ENCODE results near the gene CASP8. TPM values are rescaled to one million over a fixed set of nuclear protein-coding genes. Genes with fewer than 3 reads are reported as not detected.

The CASP8 gene
- 10 to 100 TPM; 11.5 to 14.3 (median 12.8) TPM for polyA plus RNA-seq (ENCODE audit: insufficient read length in 3 of 3)
- long read RNA-seq, donor 1, partial matches to known transcripts, result 6 of 7 reads
- long read RNA-seq, donor 1, other reads (novel, unspliced or antisense), result 0 of 7 reads
- long read RNA-seq, donor 2, result 0 reads
- long read RNA-seq, donor 3, partial matches to known transcripts, result 0 of 1 reads
- long read RNA-seq, donor 3, other reads (novel, unspliced or antisense), result 0 of 1 reads
- long read RNA-seq, donor 4, partial matches to known transcripts, result 0 of 1 reads
- long read RNA-seq, donor 4, other reads (novel, unspliced or antisense), result 0 of 1 reads
- long read RNA-seq, donor 5, result 0 reads
- long read RNA-seq, donor 6, result 0 reads
- long read RNA-seq, donor 7, partial matches to known transcripts, result 0 of 1 reads
- long read RNA-seq, donor 7, other reads (novel, unspliced or antisense), result 0 of 1 reads
- long read RNA-seq, donor 8, result 0 reads
- long read RNA-seq, donor 9, result 0 reads
- long read RNA-seq, donor 10, result 0 reads
- long read RNA-seq, donor 11, result 0 reads
- long read RNA-seq, donor 12, result 0 reads
- long read RNA-seq, donor 13, result 0 reads
- long read RNA-seq, donor 14, result 0 reads
- long read RNA-seq, donor 15, partial matches to known transcripts, result 20 of 27 reads
- long read RNA-seq, donor 15, other reads (novel, unspliced or antisense), result 6 of 27 reads
- long read RNA-seq, donor 16, result 0 reads

GRCh38 chr2:201260302-201260800, at the start of gene CASP8:
Gene CASP8, plus strand, starts transcription at chr2:201260536. Its CDS starts 5,951 bp downstream, at chr2:201266487.
- DNase-seq, result no peak

DNA sequence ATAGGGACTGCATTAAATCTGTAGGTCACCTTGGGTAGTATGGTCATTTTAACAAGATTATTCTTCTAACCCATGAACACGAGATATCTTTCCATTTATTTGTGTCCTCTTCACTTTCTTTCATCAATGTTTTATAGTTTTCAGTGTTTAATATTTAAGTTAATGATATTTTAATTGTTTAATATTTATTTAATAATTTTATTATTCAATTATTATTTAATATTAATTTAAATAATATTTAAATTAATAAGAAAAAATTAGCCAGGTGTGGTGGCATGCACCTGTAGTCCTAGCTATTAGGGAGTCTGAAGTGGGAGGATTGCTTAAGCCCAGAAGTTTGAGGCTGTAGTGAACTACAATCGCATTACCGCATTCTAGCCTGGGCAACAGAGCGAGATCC, 44.4 kb upstream of the CASP8 start:
- no peak for DNase-seq

DNA sequence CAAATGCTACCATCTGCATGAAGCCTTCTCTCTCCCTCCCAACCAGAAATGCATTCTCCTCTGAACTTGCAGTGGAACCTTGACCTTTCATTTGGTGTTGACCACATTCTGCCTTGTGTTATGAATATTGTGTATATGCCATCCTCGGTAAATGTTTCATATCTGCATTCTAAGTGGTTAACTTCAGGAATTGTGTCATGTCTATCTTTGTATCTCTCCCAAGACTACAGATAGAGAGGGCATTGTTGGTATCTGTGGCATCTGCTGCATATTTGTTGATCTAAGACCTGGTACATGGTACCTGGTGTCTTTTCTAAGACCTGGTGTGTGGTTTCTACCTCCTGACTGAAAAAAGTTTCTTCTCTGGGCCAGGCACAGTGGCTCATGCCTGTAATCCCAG, 43.4 kb upstream of the CASP8 start:
- DNase-seq, result no peak

GRCh38 chr2:201218780-201219179, 41.6 kb upstream of the CASP8 start:
- DNase-seq, result no peak

DNA sequence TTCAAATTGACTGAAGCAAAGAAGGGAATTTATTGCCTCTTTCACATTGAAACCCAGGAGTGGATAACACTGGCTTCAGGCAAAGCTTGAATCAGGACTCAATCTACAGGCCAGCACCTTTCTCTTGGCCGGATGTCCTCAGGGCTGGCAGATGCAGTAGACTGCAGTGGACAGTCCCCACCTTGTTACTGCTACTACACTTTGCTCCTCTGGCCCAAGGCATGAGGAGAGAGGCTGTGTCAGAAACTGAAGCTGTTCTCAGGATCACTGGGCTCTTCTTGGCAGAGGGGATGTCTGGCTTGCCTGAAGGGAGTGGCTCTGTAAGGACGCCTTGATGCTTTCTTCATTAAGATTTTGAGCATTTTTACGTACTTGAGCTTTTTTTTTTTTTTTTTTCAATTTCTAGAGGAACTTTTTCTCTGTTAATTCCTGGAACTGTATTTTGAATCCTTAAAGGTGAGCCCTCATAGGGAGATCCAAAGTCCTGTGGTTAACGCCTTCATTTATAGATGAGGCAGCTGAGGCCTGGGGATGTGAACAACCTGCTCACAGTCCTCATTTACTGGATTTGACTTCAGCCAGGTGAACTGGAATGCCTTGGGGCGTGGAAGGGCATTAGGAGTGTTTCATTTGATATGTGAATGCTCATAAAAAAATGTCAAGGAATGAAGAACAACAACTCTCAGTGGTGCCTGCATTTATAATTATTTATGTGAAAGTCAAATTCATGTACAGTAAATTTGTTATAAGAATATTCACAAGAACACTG, 40.8 kb upstream of the CASP8 start:
- DNase-seq, result no peak

- no peak for DNase-seq
These were observed 40.2 kb upstream of the CASP8 start for GRCh38 chr2:201220102-201220570.

- no peak for DNase-seq
These were observed 37.0 kb upstream of the CASP8 start for GRCh38 chr2:201223089-201224073.

DNA sequence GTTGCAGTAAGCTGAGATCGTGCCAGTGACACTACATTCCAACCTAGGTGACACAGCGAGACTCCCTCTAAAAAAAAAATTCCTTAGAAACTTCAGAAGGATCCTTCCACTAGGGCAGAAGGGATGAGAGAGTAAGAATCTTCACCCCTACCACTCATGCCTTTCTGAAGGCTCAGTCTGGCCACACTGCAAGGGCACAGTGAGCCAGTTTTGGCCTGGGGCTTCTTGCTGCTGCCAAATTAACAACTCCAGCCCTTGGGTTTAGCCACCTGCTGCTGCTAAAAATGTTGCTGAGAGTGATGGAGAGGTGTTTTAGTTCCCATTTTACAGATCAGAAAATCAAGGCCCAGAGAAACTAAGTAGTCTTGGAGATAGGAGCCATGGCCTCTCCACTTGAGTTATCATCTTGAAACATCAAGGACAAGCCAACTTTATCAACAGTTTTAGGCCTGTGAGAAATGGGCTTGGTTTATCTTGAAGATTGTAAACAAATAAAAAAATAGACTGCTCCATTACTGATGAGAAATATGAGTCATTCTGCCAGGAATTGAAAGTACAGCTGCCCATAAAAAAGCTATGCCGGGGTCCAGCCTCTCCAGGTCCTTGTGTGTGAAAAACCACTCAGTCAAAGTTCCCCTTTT, 31.9 kb upstream of the CASP8 start:
- DNase-seq, result no peak

DNA sequence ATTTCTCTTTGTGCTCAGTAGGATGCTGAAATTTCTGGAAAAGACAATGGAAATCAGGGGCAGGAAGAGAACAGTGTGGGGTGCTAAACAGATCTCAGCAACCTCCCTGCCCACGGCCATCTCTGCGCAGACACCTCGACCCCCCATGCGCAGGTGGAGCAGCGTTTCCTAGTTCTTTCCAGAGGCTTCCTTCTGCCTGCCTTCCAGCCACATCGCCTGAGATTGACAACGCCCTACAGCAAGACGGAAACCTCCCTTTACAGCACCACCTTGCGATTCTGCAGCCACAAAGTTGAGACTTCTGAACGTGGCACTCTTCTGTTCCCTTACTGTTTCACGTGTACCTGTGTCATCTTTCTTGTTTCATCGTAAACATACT, 31.4 kb upstream of the CASP8 start:
- DNase-seq, result no peak

DNA sequence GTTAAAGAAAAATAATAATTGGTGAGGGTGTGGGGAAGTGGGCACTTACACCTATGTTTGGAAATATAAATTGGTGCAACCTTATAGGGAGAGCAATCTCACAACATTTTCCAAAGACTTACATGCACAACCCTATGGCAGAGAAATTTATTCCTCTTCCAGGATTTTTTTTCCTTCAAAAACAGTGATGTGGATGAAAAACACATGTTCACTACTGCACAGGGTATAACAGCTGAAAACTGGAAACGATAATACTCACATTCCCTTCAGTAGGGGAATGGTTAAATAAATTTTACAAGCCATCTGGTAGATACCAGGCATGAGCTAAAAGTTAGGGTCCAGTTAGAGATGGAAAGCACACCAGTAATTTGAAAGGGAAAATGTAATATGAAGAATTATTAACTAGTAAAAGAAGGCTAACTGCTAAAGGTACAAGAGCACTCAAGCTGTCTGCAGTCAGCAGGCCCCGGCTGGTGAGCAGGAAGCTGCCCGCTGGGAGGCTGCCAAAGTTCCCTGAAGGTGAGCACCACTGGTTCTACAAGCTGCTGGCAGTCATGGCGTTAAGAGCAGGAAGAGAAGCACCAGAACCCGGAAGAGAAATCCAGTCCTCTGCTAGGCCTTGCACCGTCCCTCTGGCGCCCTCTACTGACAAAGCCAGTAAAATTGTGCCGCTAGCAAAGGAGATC, 28.4 kb upstream of the CASP8 start:
- DNase-seq, result peak; percentile 90

- no peak for DNase-seq
These were observed 27.9 kb upstream of the CASP8 start for GRCh38 chr2:201232467-201232815.

DNA sequence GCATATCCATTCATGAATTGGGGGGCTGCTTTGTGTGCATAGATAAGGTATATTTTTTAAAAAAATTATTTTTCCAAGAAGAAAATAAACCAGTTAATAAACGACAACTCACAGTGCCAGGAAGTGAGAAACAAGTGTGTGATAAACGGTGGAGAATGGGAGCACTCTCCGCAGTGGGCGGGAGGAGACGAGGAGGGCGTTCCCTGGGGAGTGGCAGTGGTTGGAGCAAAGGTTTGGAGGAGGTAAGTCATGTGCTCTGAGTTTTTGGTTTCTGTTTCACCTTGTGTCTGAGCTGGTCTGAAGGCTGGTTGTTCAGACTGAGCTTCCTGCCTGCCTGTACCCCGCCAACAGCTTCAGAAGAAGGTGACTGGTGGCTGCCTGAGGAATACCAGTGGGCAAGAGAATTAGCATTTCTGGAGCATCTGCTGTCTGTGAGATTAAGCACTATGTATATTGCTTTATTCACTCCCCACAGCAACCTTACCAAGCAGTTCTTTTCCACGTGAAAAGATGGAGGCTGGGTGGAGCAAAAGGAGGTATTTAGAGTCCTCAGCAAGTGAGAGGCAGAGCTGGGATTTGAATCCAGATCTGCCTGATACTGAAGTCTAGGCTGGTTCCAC, 27.0 kb upstream of the CASP8 start:
- no peak for DNase-seq

DNA sequence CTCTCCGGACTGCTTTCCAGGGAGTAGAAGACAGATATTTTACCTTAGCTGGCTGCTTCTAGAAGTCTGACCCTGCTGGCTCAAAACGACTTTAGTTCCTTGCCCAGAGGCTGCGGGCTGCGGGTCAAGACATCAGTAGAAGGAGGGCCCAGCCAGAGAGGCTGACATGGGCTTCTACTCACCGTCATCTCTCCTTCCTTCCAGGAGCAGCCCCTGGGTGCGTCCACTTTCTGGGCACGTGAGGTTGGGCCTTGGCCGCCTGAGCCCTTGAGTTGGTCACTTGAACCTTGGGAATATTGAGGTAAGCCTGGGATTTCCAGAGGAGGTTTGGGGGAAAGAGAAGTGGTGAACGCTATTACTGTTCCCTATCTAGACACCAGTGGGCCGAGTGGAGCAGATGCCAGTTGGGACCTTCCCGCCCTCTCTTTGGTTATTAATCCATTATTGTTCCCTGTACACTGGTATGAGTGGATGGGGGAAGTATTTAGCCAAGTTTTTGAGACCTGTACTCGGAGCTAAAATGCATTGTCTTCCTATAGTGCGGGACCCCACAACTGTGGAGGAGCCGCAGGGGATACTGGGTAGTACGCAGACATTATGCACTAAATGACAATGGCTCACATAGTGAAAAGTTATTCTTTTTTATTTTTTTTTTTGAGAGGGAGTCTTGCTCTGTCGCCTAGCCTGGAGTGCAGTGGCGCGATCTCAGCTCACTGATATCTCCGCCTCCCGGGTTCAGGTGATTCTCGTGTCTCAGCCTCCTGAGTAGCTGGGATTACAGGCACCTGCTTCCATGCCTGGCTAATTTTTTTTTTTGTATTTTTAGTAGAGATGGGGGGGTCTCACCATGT, 26.3 kb upstream of the CASP8 start:
- no peak for DNase-seq

DNA sequence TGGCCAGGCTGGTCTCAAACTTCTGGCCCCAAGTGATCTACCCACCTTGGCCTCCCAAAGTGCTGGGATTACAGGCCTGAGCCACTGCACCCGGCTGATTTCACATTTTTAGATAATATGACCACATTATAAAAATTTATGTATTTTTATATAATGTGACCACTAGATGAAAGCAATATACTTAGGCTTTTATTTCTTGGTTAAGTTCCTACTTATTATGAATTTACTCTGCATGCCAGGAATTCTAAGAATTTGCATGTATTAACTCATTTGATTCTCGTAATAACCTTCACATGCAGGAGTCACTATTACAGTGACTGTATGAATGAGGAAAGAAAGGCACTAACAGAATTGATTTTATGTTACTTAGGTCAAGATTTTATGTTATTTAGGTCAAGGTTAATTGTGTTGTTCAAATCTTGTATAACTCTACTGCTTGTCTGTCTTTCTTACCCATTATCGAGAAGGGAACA, 25.6 kb upstream of the CASP8 start:
- DNase-seq, result no peak

- DNase-seq, result peak; percentile 72
These were observed 24.2 kb upstream of the CASP8 start for GRCh38 chr2:201235860-201236811.

DNA sequence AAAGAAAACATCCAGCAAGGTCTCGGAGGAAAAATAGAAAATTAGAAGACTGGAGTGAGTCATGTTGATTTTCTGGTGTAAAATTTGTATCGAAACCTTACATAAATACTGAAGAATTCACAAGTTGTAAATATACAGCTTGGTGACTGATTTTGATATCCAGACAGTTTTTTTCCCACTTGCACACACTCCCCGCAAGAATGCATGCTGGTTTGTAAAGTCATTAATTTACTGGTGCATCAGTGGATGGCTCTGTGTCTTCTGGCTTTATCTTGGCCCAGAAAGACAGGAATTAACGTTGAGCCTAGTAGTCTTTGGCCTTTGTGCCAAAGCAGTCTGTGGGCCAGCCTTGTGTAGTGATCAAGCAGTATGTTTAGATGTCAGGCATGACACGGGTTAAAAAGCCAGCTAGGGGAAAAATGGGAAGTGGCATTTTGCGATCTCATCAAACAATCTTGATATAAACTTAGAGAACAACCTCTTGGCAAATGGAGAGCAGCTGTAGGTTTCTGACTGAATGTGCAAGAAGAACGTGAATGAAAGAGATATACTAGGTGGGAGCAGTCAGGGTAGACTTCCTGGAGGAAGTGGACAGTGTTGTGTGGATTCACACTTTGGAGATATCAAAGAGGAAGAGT, 22.7 kb upstream of the CASP8 start:
- no peak for DNase-seq
